ENCODE data around the gene MCM9.

GRCh38 chr6:118980063-118980462 lies 45.1 kb upstream of the MCM9 start:
- no peak for TF ChIP-seq CTCF (IDR thresholded peaks at IDR 0.05; ENCODE audit: low read depth, low read length)
- TF ChIP-seq EZH2phosphoT487 (IDR thresholded peaks at IDR 0.05; ENCODE audit: low read depth): no peak
